Skeletal muscle tissue (tissue), 4 donors: ENCODE measurements around the gene AIFM2. TPM values are rescaled to one million over a fixed set of nuclear protein-coding genes. Genes with fewer than 3 reads are reported as not detected.

Experiments used
- H3K27ac ChIP-seq: one replicate; pipeline ENCODE4 v1.7.0; 2013; ENCODE audit warnings: mild to moderate bottlenecking, low read depth, low read length, inconsistent platforms
- H3K27me3 ChIP-seq, 3 donors: one replicate each; pipeline ENCODE4 v1.7.0; 2013; ENCODE audit warnings: low read length in 3 of 3; ENCODE audit not compliant: control insufficient read depth in 3 of 3, insufficient read depth in 3 of 3
- H3K36me3 ChIP-seq, 3 donors: one replicate each; pipeline ENCODE4 v1.7.0; 2013; ENCODE audit warnings: low read length in 3 of 3; ENCODE audit not compliant: control insufficient read depth in 3 of 3, insufficient read depth in 3 of 3
- H3K4me1 ChIP-seq, 3 donors: one replicate each; pipeline ENCODE4 v1.7.0; 2013; ENCODE audit warnings: low read length in 3 of 3, mild to moderate bottlenecking in 3 of 3; ENCODE audit not compliant: control insufficient read depth in 3 of 3, insufficient read depth in 3 of 3
- H3K4me3 ChIP-seq, 3 donors: one replicate each; pipeline ENCODE4 v1.7.0; 2013; ENCODE audit warnings: low read length in 3 of 3
- H3K9ac ChIP-seq, 3 donors: one replicate each; pipeline ENCODE4 v1.7.0; 2013; ENCODE audit warnings: low read length in 3 of 3, mild to moderate bottlenecking in 3 of 3, moderate library complexity in 2 of 3, low read depth in 1 of 3
- H3K9me3 ChIP-seq, 3 donors: one replicate each; pipeline ENCODE4 v1.7.0; 2013; ENCODE audit warnings: low read length in 3 of 3; ENCODE audit not compliant: control insufficient read depth in 3 of 3
- total RNA-seq: library from RNA; depleted of rRNA; stranded (reverse); fragments of >200 nt; gene quantifications from one replicate; pipeline ENCODE4 v1.2.3, GENCODE V29; 2014
- donor health status: Osteomylitis.

Gene AIFM2
- total RNA-seq, 1 donor from 2014 or later = 2.6 TPM

GRCh38 chr10:70097459-70097858 is 35.2 kb downstream of the AIFM2 start:
- no peaks in the 10 kb centered on the region for H3K9me3 ChIP-seq
- no peak overlapping the region for H3K4me3 ChIP-seq
- H3K4me1 ChIP-seq = peaks cover 0 to 3% (median 0%) of the 10 kb centered on the region in 3 donors
- no peak overlapping the region for H3K9ac ChIP-seq
- peaks cover 8 to 25% (median 13%) of the 10 kb centered on the region in 3 donors for H3K36me3 ChIP-seq
- H3K27ac ChIP-seq = no peak overlapping the region
- no peaks in the 10 kb centered on the region for H3K27me3 ChIP-seq

- H3K27me3 ChIP-seq = no peaks in the 10 kb centered on the region
- H3K36me3 ChIP-seq = peaks cover 11 to 25% (median 13%) of the 10 kb centered on the region in 3 donors
- no peaks in the 10 kb centered on the region for H3K9me3 ChIP-seq
- no peak overlapping the region for H3K4me3 ChIP-seq
- peaks cover 0 to 3% (median 0%) of the 10 kb centered on the region in 3 donors for H3K4me1 ChIP-seq
- H3K27ac ChIP-seq = no peak overlapping the region
- no peak overlapping the region for H3K9ac ChIP-seq
Observed at GRCh38 chr10:70096705-70097420, 35.8 kb downstream of the AIFM2 start.

- Histone ChIP-seq H3K9me3 (no peaks in the 10 kb centered on the region), H3K27ac (no peak overlapping the region), H3K4me1 (peaks cover 0 to 3% (median 0%) of the 10 kb centered on the region in 3 donors), H3K9ac (no peak overlapping the region), H3K27me3 (no peaks in the 10 kb centered on the region), H3K36me3 (peaks cover 11 to 24% (median 13%) of the 10 kb centered on the region in 3 donors), H3K4me3 (no peak overlapping the region)
Observed at GRCh38 chr10:70096016-70096704, 36.5 kb downstream of the AIFM2 start.

GRCh38 chr10:70094250-70094649 is 38.4 kb downstream of the AIFM2 start:
- no peak overlapping the region for H3K4me3 ChIP-seq

GRCh38 chr10:70093335-70093944 is 39.2 kb downstream of the AIFM2 start:
- Histone ChIP-seq H3K27me3 (no peaks in the 10 kb centered on the region), H3K9me3 (no peaks in the 10 kb centered on the region), H3K27ac (no peak overlapping the region), H3K4me1 (peaks cover 0 to 3% (median 0%) of the 10 kb centered on the region in 3 donors), H3K36me3 (peaks cover 0 to 22% (median 10%) of the 10 kb centered on the region in 3 donors), H3K9ac (no peak overlapping the region), H3K4me3 (no peak overlapping the region)

More at GRCh38 chr10:70094250-70094649, 38.4 kb downstream of the AIFM2 start:
- H3K27ac ChIP-seq = no peak overlapping the region
- no peaks in the 10 kb centered on the region for H3K27me3 ChIP-seq
- H3K9me3 ChIP-seq = no peaks in the 10 kb centered on the region
- peaks cover 0 to 3% (median 0%) of the 10 kb centered on the region in 3 donors for H3K4me1 ChIP-seq
- peaks cover 7 to 22% (median 10%) of the 10 kb centered on the region in 3 donors for H3K36me3 ChIP-seq
- H3K9ac ChIP-seq = no peak overlapping the region

- Histone ChIP-seq H3K9ac (no peak overlapping the region), H3K36me3 (peaks cover 0 to 22% (median 10%) of the 10 kb centered on the region in 3 donors), H3K27ac (no peak overlapping the region), H3K4me1 (peaks cover 0 to 3% (median 0%) of the 10 kb centered on the region in 3 donors), H3K9me3 (no peaks in the 10 kb centered on the region), H3K4me3 (no peak overlapping the region), H3K27me3 (no peaks in the 10 kb centered on the region)
Observed at GRCh38 chr10:70092389-70092718, 40.3 kb downstream of the AIFM2 start.

GRCh38 chr10:70090951-70091350 is 41.7 kb downstream of the AIFM2 start:
- no peak overlapping the region for H3K9ac ChIP-seq
- H3K4me1 ChIP-seq = no peaks in the 10 kb centered on the region
- H3K36me3 ChIP-seq = peaks cover 0 to 20% (median 7%) of the 10 kb centered on the region in 3 donors
- H3K9me3 ChIP-seq = no peaks in the 10 kb centered on the region
- no peak overlapping the region for H3K4me3 ChIP-seq
- no peak overlapping the region for H3K27ac ChIP-seq
- H3K27me3 ChIP-seq = no peaks in the 10 kb centered on the region

- H3K36me3 ChIP-seq = peaks cover 0 to 20% (median 7%) of the 10 kb centered on the region in 3 donors
- no peak overlapping the region for H3K27ac ChIP-seq
- H3K27me3 ChIP-seq = no peaks in the 10 kb centered on the region
- H3K9me3 ChIP-seq = no peaks in the 10 kb centered on the region
- no peaks in the 10 kb centered on the region for H3K4me1 ChIP-seq
- H3K4me3 ChIP-seq = no peak overlapping the region
- H3K9ac ChIP-seq = no peak overlapping the region
Observed at GRCh38 chr10:70090013-70090412, 42.6 kb downstream of the AIFM2 start.

GRCh38 chr10:70088308-70088698 is 44.3 kb downstream of the AIFM2 start:
- no peak overlapping the region for H3K4me3 ChIP-seq
- no peak overlapping the region for H3K9ac ChIP-seq
- peaks cover 0 to 12% (median 4%) of the 10 kb centered on the region in 3 donors for H3K36me3 ChIP-seq
- H3K27ac ChIP-seq = no peak overlapping the region
- H3K4me1 ChIP-seq = no peaks in the 10 kb centered on the region
- no peaks in the 10 kb centered on the region for H3K27me3 ChIP-seq
- no peaks in the 10 kb centered on the region for H3K9me3 ChIP-seq
